ENCODE measurements around the gene ARHGAP26. TPM values are rescaled to one million over a fixed set of nuclear protein-coding genes. Genes with fewer than 3 reads are reported as not detected.
"Not testable (repeated sequence)": the region's sequence is repeated elsewhere in the genome, so short reads cannot be mapped to it uniquely, and the experiment has no call there.

The ARHGAP26 gene
- total RNA-seq, 1 donor from 2014 or later, result 7.1 TPM

- ATAC-seq, result no peak
Measured at GRCh38 chr5:143196601-143197259, 426.6 kb downstream of the ARHGAP26 start.

GRCh38 chr5:143197260-143197656, 427.1 kb downstream of the ARHGAP26 start:
- no peak for ATAC-seq

- no peak for ATAC-seq
Measured at GRCh38 chr5:143198332-143198731, 428.2 kb downstream of the ARHGAP26 start.

GRCh38 chr5:143199161-143199560, 429.0 kb downstream of the ARHGAP26 start:
- no peak for ATAC-seq

GRCh38 chr5:143199843-143200242, 429.7 kb downstream of the ARHGAP26 start:
- no peak for ATAC-seq

- ATAC-seq, result peak; percentile 95
Measured at GRCh38 chr5:143200781-143201398, 430.7 kb downstream of the ARHGAP26 start.

GRCh38 chr5:143201589-143201988, 431.4 kb downstream of the ARHGAP26 start:
- ATAC-seq, result no peak

- ATAC-seq, result not testable (repeated sequence)
Measured at GRCh38 chr5:143203301-143203956, 433.3 kb downstream of the ARHGAP26 start.

- ATAC-seq, result peak; percentile 16
Measured at GRCh38 chr5:143204474-143205246, 434.5 kb downstream of the ARHGAP26 start.

GRCh38 chr5:143205386-143205785, 435.2 kb downstream of the ARHGAP26 start:
- peak; percentile 92 for ATAC-seq

GRCh38 chr5:143205883-143206195, 435.7 kb downstream of the ARHGAP26 start:
- ATAC-seq, result no peak

- ATAC-seq, result peak; percentile 81
Measured at GRCh38 chr5:143206196-143207053, 436.2 kb downstream of the ARHGAP26 start.

- no peak for ATAC-seq
Measured at GRCh38 chr5:143207058-143207457, 436.9 kb downstream of the ARHGAP26 start.

- ATAC-seq, result no peak
Measured at GRCh38 chr5:143207563-143208364, 437.6 kb downstream of the ARHGAP26 start.

GRCh38 chr5:143208365-143208641, 438.1 kb downstream of the ARHGAP26 start:
- no peak for ATAC-seq

GRCh38 chr5:143208781-143209510, 438.8 kb downstream of the ARHGAP26 start:
- no peak for ATAC-seq

- no peak for ATAC-seq
Measured at GRCh38 chr5:143209881-143210395, 439.8 kb downstream of the ARHGAP26 start.

GRCh38 chr5:143210576-143210975, 440.4 kb downstream of the ARHGAP26 start:
- ATAC-seq, result no peak

- no peak for ATAC-seq
Measured at GRCh38 chr5:143212261-143212660, 442.1 kb downstream of the ARHGAP26 start.

GRCh38 chr5:143213231-143213850, 443.2 kb downstream of the ARHGAP26 start:
- ATAC-seq, result peak; percentile 43

Data from esophagus mucosa (tissue), 1 donor.